NCI-H1092 (cell line): ENCODE results near the gene PACS1.
"Not testable (repeated sequence)": the region's sequence is repeated elsewhere in the genome, so short reads cannot be mapped to it uniquely, and the experiment has no call there.

Experiments used
- DNase-seq: peaks from one replicate; lab custom pipeline; 2025; lab: John Stamatoyannopoulos, UW

The PACS1 gene

GRCh38 chr11:66076561-66076960 is 6.5 kb downstream of the PACS1 start:
- DNase-seq, result no peak

GRCh38 chr11:66077927-66078326 is 7.9 kb downstream of the PACS1 start:
- no peak for DNase-seq

- DNase-seq, result not testable (repeated sequence)
These were observed 8.9 kb downstream of the PACS1 start for GRCh38 chr11:66078949-66079348.

- no peak for DNase-seq
These were observed 10.2 kb downstream of the PACS1 start for GRCh38 chr11:66080055-66080817.

GRCh38 chr11:66081505-66081904 is 11.4 kb downstream of the PACS1 start:
- DNase-seq, result no peak

- peak; percentile 74 for DNase-seq
These were observed 13.1 kb downstream of the PACS1 start for GRCh38 chr11:66082946-66083698.

- no peak for DNase-seq
These were observed 13.7 kb downstream of the PACS1 start for GRCh38 chr11:66083767-66084166.

GRCh38 chr11:66084821-66085475 is 14.9 kb downstream of the PACS1 start:
- no peak for DNase-seq

- no peak for DNase-seq
These were observed 17.3 kb downstream of the PACS1 start for GRCh38 chr11:66087148-66087908.

GRCh38 chr11:66089067-66089466 is 19.0 kb downstream of the PACS1 start:
- DNase-seq, result no peak

GRCh38 chr11:66090288-66090687 is 20.2 kb downstream of the PACS1 start:
- no peak for DNase-seq

- not testable (repeated sequence) for DNase-seq
These were observed 22.1 kb downstream of the PACS1 start for GRCh38 chr11:66092125-66092524.

- DNase-seq, result not testable (repeated sequence)
These were observed 29.7 kb downstream of the PACS1 start for GRCh38 chr11:66099746-66100145.

GRCh38 chr11:66100272-66101065 is 30.4 kb downstream of the PACS1 start:
- DNase-seq, result peak; percentile 94

- DNase-seq, result no peak
These were observed 31.0 kb downstream of the PACS1 start for GRCh38 chr11:66101066-66101464.

GRCh38 chr11:66104057-66104638 is 34.1 kb downstream of the PACS1 start:
- no peak for DNase-seq

- DNase-seq, result no peak
These were observed 36.9 kb downstream of the PACS1 start for GRCh38 chr11:66106786-66107599.

- no peak for DNase-seq
These were observed 37.8 kb downstream of the PACS1 start for GRCh38 chr11:66107600-66108510.

GRCh38 chr11:66109294-66109693 is 39.2 kb downstream of the PACS1 start:
- DNase-seq, result no peak
